A549 (cell line): ENCODE measurements around the gene ATP5MK. TPM values are rescaled to one million over a fixed set of nuclear protein-coding genes. Genes with fewer than 3 reads are reported as not detected.
A peak's percentile ranks its signal among the peaks of the same experiment; 100 is the strongest.

Experiments
- ATAC-seq, 2 experiments: fragments of 200-7000 bp in 1 of 2; fragments of >200 bp in 1 of 2; cut with Nextera tagmentation in 1 of 2; cut with Tn5 transposase in 1 of 2; 3 replicates each; pipeline versions ENCODE4 v1.8.0 to v1.9.1; 2018 to 2020; ENCODE audit warnings: mild to moderate bottlenecking in 1 of 2, moderate library complexity in 1 of 2
- CTCF ChIA-PET: fragments of 300-600 bp; sonication (Branson Sonifier 250); formaldehyde crosslinking; extraction: SDS; loops from one replicate; lab custom pipeline; 2021; ENCODE audit warnings: antibody characterized with exemption, inconsistent platforms; lab: Yijun Ruan, JAX
- POLR2A ChIA-PET: fragments of 350-600 bp; formaldehyde crosslinking; extraction: SDS; loops from one replicate; lab custom pipeline; 2021; ENCODE audit warnings: antibody characterized with exemption, inconsistent platforms; lab: Yijun Ruan, JAX
- DNase-seq, 2 experiments: peaks; one replicate each; pipeline versions ENCODE4 v3.0.0 to v3.0.0-alpha.2; 2011 to 2016; ENCODE audit warnings: low read depth in 1 of 2, low spot score in 1 of 2
- FAIRE-seq: peaks from 2 replicates; lab custom pipeline; 2011; peaks lifted over from hg19 to GRCh38; lab: Jason Lieb, UNC
- H3K27ac ChIP-seq, 2 experiments: fragments of >200 bp; sonication (Bioruptor Twin); formaldehyde crosslinking; 3 replicates each; pipeline ENCODE4 v1.5.1; 2016 to 2017
- H3K4me1 ChIP-seq: fragments of >200 bp; sonication (Bioruptor Twin); formaldehyde crosslinking; 3 replicates; pipeline ENCODE4 v1.6.1; 2016
- H3K4me2 ChIP-seq: fragments of >200 bp; sonication (Bioruptor Twin); formaldehyde crosslinking; 3 replicates; pipeline ENCODE4 v1.6.1; 2016
- H3K4me3 ChIP-seq: fragments of >200 bp; sonication (Bioruptor Twin); formaldehyde crosslinking; 3 replicates; pipeline ENCODE4 v1.5.1; 2016
- H3K9me3 ChIP-seq: fragments of >200 bp; sonication (Bioruptor Twin); formaldehyde crosslinking; 3 replicates; pipeline ENCODE4 v1.6.1; 2016
- BCL3 ChIP-seq: fragments of >200 bp; sonication (Bioruptor Twin); formaldehyde crosslinking; IDR thresholded peaks from 3 replicates; pipeline ENCODE4 v1.6.1; 2016
- CBX8 ChIP-seq: fragments of 200-600 bp; sonication (generic); IDR thresholded peaks from 2 replicates; pipeline ENCODE4 v1.6.1; 2016
- CEBPB ChIP-seq, 2 experiments: fragments of >200 bp in 1 of 2; sonication (Bioruptor Twin) in 1 of 2; formaldehyde crosslinking in 1 of 2; IDR thresholded peaks; 2 replicates each; pipeline ENCODE4 v1.6.1; 2012 to 2016
- CHD2 ChIP-seq: fragments of 150-350 bp; IDR thresholded peaks from 2 replicates; pipeline ENCODE4 v1.6.1; 2014; ENCODE audit warnings: low read length; ENCODE audit not compliant: partially characterized antibody
- ELK1 ChIP-seq: fragments of 150-350 bp; IDR thresholded peaks from 2 replicates; pipeline ENCODE4 v1.6.1; 2014; ENCODE audit warnings: low read depth, mild to moderate bottlenecking, low read length
- FOSB ChIP-seq: fragments of 250-450 bp; sonication (Bioruptor Pico); IDR thresholded peaks from 2 replicates; pipeline ENCODE4 v1.5.0; 2020; ENCODE audit warnings: mild to moderate bottlenecking, moderate library complexity
- HEYL ChIP-seq: fragments of 250-450 bp; sonication (Bioruptor Pico); IDR thresholded peaks from 2 replicates; pipeline ENCODE4 v1.8.0; 2021; ENCODE audit warnings: mild to moderate bottlenecking, moderate library complexity
- HOXB5 ChIP-seq: fragments of 250-450 bp; sonication (Bioruptor Pico); IDR thresholded peaks from 2 replicates; pipeline ENCODE4 v1.5.0; 2020; ENCODE audit warnings: mild to moderate bottlenecking, moderate library complexity
- JUN ChIP-seq, 2 experiments: fragments of >200 bp; sonication (Bioruptor Twin); formaldehyde crosslinking; IDR thresholded peaks; 2 replicates in 1 of 2; 3 replicates in 1 of 2; pipeline ENCODE4 v1.6.1; 2016 to 2017
- KDM5A ChIP-seq: fragments of 200-600 bp; sonication (generic); IDR thresholded peaks from 2 replicates; pipeline ENCODE4 v1.6.1; 2016; ENCODE audit warnings: antibody characterized with exemption, mild to moderate bottlenecking
- MAX ChIP-seq: IDR thresholded peaks from 2 replicates; pipeline ENCODE4 v1.6.1; 2012
- MAZ ChIP-seq: fragments of 150-350 bp; IDR thresholded peaks from 2 replicates; pipeline ENCODE4 v1.6.1; 2014; ENCODE audit warnings: antibody characterized with exemption, low read depth, low read length, borderline replicate concordance
- MYC ChIP-seq: IDR thresholded peaks from 2 replicates; pipeline ENCODE4 v1.6.1; 2012; ENCODE audit warnings: mild to moderate bottlenecking, inconsistent platforms, low read length, improper control_type of control experiment, borderline replicate concordance
- PHF8 ChIP-seq: fragments of 200-600 bp; sonication (generic); IDR thresholded peaks from 2 replicates; pipeline ENCODE4 v1.6.1; 2016; ENCODE audit warnings: low read depth, mild to moderate bottlenecking, antibody characterized with exemption, moderate library complexity, borderline replicate concordance
- POLR2A ChIP-seq: IDR thresholded peaks from 2 replicates; pipeline ENCODE4 v1.6.1; 2012; ENCODE audit warnings: mild to moderate bottlenecking, low read length
- RCOR1 ChIP-seq: fragments of 150-350 bp; IDR thresholded peaks from 2 replicates; pipeline ENCODE4 v1.6.1; 2014; ENCODE audit warnings: antibody characterized with exemption, low read length, low read depth
- REST ChIP-seq: fragments of 200-600 bp; sonication (generic); IDR thresholded peaks from 2 replicates; pipeline ENCODE4 v1.6.1; 2016; ENCODE audit warnings: antibody characterized with exemption, mild to moderate bottlenecking, moderate library complexity
- SREBF2 ChIP-seq: fragments of 450-650 bp; IDR thresholded peaks from 2 replicates; pipeline ENCODE4 v1.6.1; 2014; ENCODE audit warnings: mild to moderate bottlenecking, moderate library complexity
- TFCP2L1 ChIP-seq: fragments of 250-450 bp; sonication (Bioruptor Pico); IDR thresholded peaks from 2 replicates; pipeline ENCODE4 v1.5.0; 2021; ENCODE audit warnings: mild to moderate bottlenecking
- TP53 ChIP-seq: fragments of 250-450 bp; sonication (Bioruptor Pico); IDR thresholded peaks from 2 replicates; pipeline ENCODE4 v1.5.0; 2021; ENCODE audit warnings: mild to moderate bottlenecking, moderate library complexity
- ZNF302 ChIP-seq: fragments of 250-450 bp; sonication (Bioruptor Pico); IDR thresholded peaks from 2 replicates; pipeline ENCODE4 v1.9.0; 2021; ENCODE audit warnings: inconsistent platforms, mild to moderate bottlenecking, moderate library complexity
- WGBS: methylation state at CpG from one replicate; pipeline ENCODE4 v1.1.6; 2017; ENCODE audit errors: missing lambda C conversion rate; 5-methylcytosine and 5-hydroxymethylcytosine counted together
- polyA plus RNA-seq, 4 experiments: library from polyadenylated mRNA; depleted of rRNA in 3 of 4; stranded (reverse); fragments of >200 nt; fragmentation: RNase III in 1 of 4; extraction: RNeasy Plus Mini Kit Qiagen cat#74134 plus additional on column Dnase treatment in 1 of 4; gene quantifications; 2 replicates in 3 of 4; 3 replicates in 1 of 4; pipeline ENCODE4 v1.2.3, GENCODE V29; 2011 to 2017
- TF ChIP-seq, protein P1 (sequence below): IDR thresholded peaks from 2 replicates; pipeline ENCODE4 v1.6.1; 2012; ENCODE audit warnings: low read depth, borderline replicate concordance
- TF ChIP-seq, protein P2 (sequence below): fragments of >200 bp; sonication (Bioruptor Twin); formaldehyde crosslinking; IDR thresholded peaks from 3 replicates; pipeline ENCODE4 v1.5.1; 2016

ATP5MK gene
- polyA plus RNA-seq, 2 of the 4 experiments (the other 2 are of a cell fraction), result 492 to 682 TPM

GRCh38 chr10:103373544-103373943 lies 22.7 kb downstream of the ATP5MK start (continued):
- TF ChIP-seq BCL3 (no peak), SREBF2 (no peak), ZNF302 (CRISPR knock-in tag) (no peak), FOSB (CRISPR knock-in tag) (no peak)

DNA sequence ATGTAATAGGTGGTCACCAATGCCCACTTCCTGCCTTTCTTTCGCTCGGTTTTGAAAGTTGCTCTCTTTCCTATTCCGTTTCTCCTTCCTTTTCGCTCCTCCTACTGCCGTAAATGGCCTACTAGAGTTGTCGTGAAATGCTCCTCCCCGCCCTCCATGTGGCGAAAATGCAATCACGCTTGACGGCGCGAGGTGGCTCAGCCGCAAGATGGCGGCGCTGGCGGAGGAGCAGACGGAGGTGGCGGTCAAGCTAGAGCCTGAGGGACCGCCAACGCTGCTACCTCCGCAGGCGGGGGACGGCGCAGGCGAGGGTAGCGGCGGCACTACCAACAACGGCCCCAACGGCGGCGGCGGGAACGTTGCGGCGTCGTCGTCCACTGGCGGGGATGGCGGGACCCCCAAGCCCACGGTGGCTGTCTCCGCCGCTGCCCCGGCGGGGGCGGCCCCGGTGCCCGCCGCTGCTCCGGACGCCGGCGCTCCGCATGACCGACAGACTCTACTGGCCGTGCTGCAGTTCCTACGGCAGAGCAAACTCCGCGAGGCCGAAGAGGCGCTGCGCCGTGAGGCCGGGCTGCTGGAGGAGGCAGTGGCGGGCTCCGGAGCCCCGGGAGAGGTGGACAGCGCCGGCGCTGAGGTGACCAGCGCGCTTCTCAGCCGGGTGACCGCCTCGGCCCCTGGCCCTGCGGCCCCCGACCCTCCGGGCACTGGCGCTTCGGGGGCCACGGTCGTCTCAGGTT lies 28.3 kb downstream of the ATP5MK start, which contains the start of gene TAF5:
TAF5 (plus strand) TSS at position 195 of the 737 bp plus-strand sequence; CDS start at position 209, 14 bp downstream.
- ATAC-seq (peak; percentile 85 to 90), FAIRE-seq (peak; percentile 18), DNase-seq (peak; percentile 85 to 97)
- Histone ChIP-seq H3K4me1 (peaks cover 9% of the 10 kb centered on the region; the same call in 2 of the 3 replicates), H3K27ac (peak within 1 kb of the TSS; percentile 82 to 95), H3K4me3 (peak within 1 kb of the TSS; percentile 93), H3K9me3 (no peaks in the 10 kb centered on the region), H3K4me2 (peak within 1 kb of the TSS; percentile 84)
- CTCF ChIA-PET, result interaction anchor here (0.6 to 2.9 kb wide), 6 partner anchors 12 to 451 kb away, joined by 3 to 11 read pairs (median 3); partner anchors contain the start of genes ATP5MK and PDCD11
- WGBS, result 5% methylated on average over 33 of the region's 81 CpGs
- TF ChIP-seq HEYL, result no peak
- TF ChIP-seq RCOR1, result no peak
- TF ChIP-seq MAZ, result no peak
- no peak for TF ChIP-seq CBX8
- TF ChIP-seq ZNF302 (CRISPR knock-in tag), result no peak
- TF ChIP-seq POLR2A, result peak; percentile 96
- no peak for TF ChIP-seq TP53 (CRISPR knock-in tag)
- peak; percentile 80 to 94; a peak in 4 of 5 replicates for TF ChIP-seq JUN (IDR thresholded peaks at IDR 0.05)
- peak; percentile 44; the same call in 1 of the 2 replicates for TF ChIP-seq KDM5A
- TF ChIP-seq CHD2, result no peak
- TF ChIP-seq MAX, result peak; percentile 90
- TF ChIP-seq, protein P1, sequence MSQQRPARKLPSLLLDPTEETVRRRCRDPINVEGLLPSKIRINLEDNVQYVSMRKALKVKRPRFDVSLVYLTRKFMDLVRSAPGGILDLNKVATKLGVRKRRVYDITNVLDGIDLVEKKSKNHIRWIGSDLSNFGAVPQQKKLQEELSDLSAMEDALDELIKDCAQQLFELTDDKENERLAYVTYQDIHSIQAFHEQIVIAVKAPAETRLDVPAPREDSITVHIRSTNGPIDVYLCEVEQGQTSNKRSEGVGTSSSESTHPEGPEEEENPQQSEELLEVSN, result no peak
- no peak for TF ChIP-seq ELK1
- TF ChIP-seq TFCP2L1 (CRISPR knock-in tag), result no peak
- peak; percentile 97 for TF ChIP-seq BCL3
- TF ChIP-seq REST, result peak; percentile 40; the same call in 1 of the 2 replicates
- no peak for TF ChIP-seq PHF8
- no peak; a peak in 1 of 4 replicates for TF ChIP-seq CEBPB (IDR thresholded peaks at IDR 0.05)
- TF ChIP-seq HOXB5 (CRISPR knock-in tag), result no peak
- TF ChIP-seq MYC, result 0 out of 2 replicates have a peak, but pooled peaks have one; percentile 72
- TF ChIP-seq, protein P2, sequence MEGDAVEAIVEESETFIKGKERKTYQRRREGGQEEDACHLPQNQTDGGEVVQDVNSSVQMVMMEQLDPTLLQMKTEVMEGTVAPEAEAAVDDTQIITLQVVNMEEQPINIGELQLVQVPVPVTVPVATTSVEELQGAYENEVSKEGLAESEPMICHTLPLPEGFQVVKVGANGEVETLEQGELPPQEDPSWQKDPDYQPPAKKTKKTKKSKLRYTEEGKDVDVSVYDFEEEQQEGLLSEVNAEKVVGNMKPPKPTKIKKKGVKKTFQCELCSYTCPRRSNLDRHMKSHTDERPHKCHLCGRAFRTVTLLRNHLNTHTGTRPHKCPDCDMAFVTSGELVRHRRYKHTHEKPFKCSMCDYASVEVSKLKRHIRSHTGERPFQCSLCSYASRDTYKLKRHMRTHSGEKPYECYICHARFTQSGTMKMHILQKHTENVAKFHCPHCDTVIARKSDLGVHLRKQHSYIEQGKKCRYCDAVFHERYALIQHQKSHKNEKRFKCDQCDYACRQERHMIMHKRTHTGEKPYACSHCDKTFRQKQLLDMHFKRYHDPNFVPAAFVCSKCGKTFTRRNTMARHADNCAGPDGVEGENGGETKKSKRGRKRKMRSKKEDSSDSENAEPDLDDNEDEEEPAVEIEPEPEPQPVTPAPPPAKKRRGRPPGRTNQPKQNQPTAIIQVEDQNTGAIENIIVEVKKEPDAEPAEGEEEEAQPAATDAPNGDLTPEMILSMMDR, result no peak
- POLR2A ChIA-PET, result interaction anchor here (0.7 to 1.7 kb wide), 7 partner anchors 15 to 214 kb away, joined by 3 to 8 read pairs (median 4); partner anchors contain the start of genes ATP5MK, INA, PCGF6 and PDCD11
